A549 (cell line): ENCODE data around the gene AP2A2. TPM values are rescaled to one million over a fixed set of nuclear protein-coding genes. Genes with fewer than 3 reads are reported as not detected.

Experiments
- ATAC-seq, 2 experiments: fragments of 200-7000 bp in 1 of 2; fragments of >200 bp in 1 of 2; cut with Nextera tagmentation in 1 of 2; cut with Tn5 transposase in 1 of 2; 3 replicates each; pipeline versions ENCODE4 v1.8.0 to v1.9.1; 2018 to 2020; ENCODE audit warnings: mild to moderate bottlenecking in 1 of 2, moderate library complexity in 1 of 2
- CTCF ChIA-PET: fragments of 300-600 bp; sonication (Branson Sonifier 250); formaldehyde crosslinking; extraction: SDS; loops from one replicate; lab custom pipeline; 2021; ENCODE audit warnings: antibody characterized with exemption, inconsistent platforms; lab: Yijun Ruan, JAX
- POLR2A ChIA-PET: fragments of 350-600 bp; formaldehyde crosslinking; extraction: SDS; loops from one replicate; lab custom pipeline; 2021; ENCODE audit warnings: antibody characterized with exemption, inconsistent platforms; lab: Yijun Ruan, JAX
- DNase-seq, 2 experiments: peaks; one replicate each; pipeline versions ENCODE4 v3.0.0 to v3.0.0-alpha.2; 2011 to 2016; ENCODE audit warnings: low read depth in 1 of 2, low spot score in 1 of 2
- FAIRE-seq: peaks from 2 replicates; lab custom pipeline; 2011; peaks lifted over from hg19 to GRCh38; lab: Jason Lieb, UNC
- H3K27ac ChIP-seq, 2 experiments: fragments of >200 bp; sonication (Bioruptor Twin); formaldehyde crosslinking; 3 replicates each; pipeline ENCODE4 v1.5.1; 2016 to 2017
- H3K4me1 ChIP-seq: fragments of >200 bp; sonication (Bioruptor Twin); formaldehyde crosslinking; 3 replicates; pipeline ENCODE4 v1.6.1; 2016
- H3K4me2 ChIP-seq: fragments of >200 bp; sonication (Bioruptor Twin); formaldehyde crosslinking; 3 replicates; pipeline ENCODE4 v1.6.1; 2016
- H3K4me3 ChIP-seq: fragments of >200 bp; sonication (Bioruptor Twin); formaldehyde crosslinking; 3 replicates; pipeline ENCODE4 v1.5.1; 2016
- H3K9me3 ChIP-seq: fragments of >200 bp; sonication (Bioruptor Twin); formaldehyde crosslinking; 3 replicates; pipeline ENCODE4 v1.6.1; 2016
- CBX2 ChIP-seq: fragments of 200-600 bp; sonication (generic); IDR thresholded peaks from 2 replicates; pipeline ENCODE4 v1.6.1; 2016; ENCODE audit warnings: low read depth, mild to moderate bottlenecking, borderline replicate concordance
- CHD2 ChIP-seq: fragments of 150-350 bp; IDR thresholded peaks from 2 replicates; pipeline ENCODE4 v1.6.1; 2014; ENCODE audit warnings: low read length; ENCODE audit not compliant: partially characterized antibody
- CHD4 ChIP-seq: fragments of 200-600 bp; sonication (generic); IDR thresholded peaks from 2 replicates; pipeline ENCODE4 v1.6.1; 2016; ENCODE audit warnings: antibody characterized with exemption, mild to moderate bottlenecking, borderline replicate concordance
- CTCF ChIP-seq: fragments of >200 bp; sonication (Bioruptor Twin); formaldehyde crosslinking; IDR thresholded peaks from 3 replicates; pipeline ENCODE4 v1.5.1; 2016
- EHF ChIP-seq: fragments of 250-450 bp; sonication (Bioruptor Pico); IDR thresholded peaks from 2 replicates; pipeline ENCODE4 v1.5.0; 2020; ENCODE audit warnings: mild to moderate bottlenecking
- FOSB ChIP-seq: fragments of 250-450 bp; sonication (Bioruptor Pico); IDR thresholded peaks from 2 replicates; pipeline ENCODE4 v1.5.0; 2020; ENCODE audit warnings: mild to moderate bottlenecking, moderate library complexity
- FOXS1 ChIP-seq: fragments of 250-450 bp; sonication (Bioruptor Pico); IDR thresholded peaks from 2 replicates; pipeline ENCODE4 v1.5.0; 2020; ENCODE audit warnings: mild to moderate bottlenecking, moderate library complexity
- GATA3 ChIP-seq: IDR thresholded peaks from 2 replicates; pipeline ENCODE4 v1.6.1; 2012; ENCODE audit warnings: borderline replicate concordance
- HMGXB4 ChIP-seq: fragments of 250-450 bp; sonication (Bioruptor Pico); IDR thresholded peaks from 2 replicates; pipeline ENCODE4 v1.5.0; 2021; ENCODE audit warnings: mild to moderate bottlenecking, moderate library complexity, borderline replicate concordance
- MAX ChIP-seq: IDR thresholded peaks from 2 replicates; pipeline ENCODE4 v1.6.1; 2012
- NFE2L2 ChIP-seq: fragments of 150-350 bp; conservative IDR thresholded peaks from 2 replicates; pipeline ENCODE4 v1.6.1; 2014; ENCODE audit warnings: low read length
- REST ChIP-seq: fragments of 200-600 bp; sonication (generic); IDR thresholded peaks from 2 replicates; pipeline ENCODE4 v1.6.1; 2016; ENCODE audit warnings: antibody characterized with exemption, mild to moderate bottlenecking, moderate library complexity
- TFCP2L1 ChIP-seq: fragments of 250-450 bp; sonication (Bioruptor Pico); IDR thresholded peaks from 2 replicates; pipeline ENCODE4 v1.5.0; 2021; ENCODE audit warnings: mild to moderate bottlenecking
- TP53 ChIP-seq: fragments of 250-450 bp; sonication (Bioruptor Pico); IDR thresholded peaks from 2 replicates; pipeline ENCODE4 v1.5.0; 2021; ENCODE audit warnings: mild to moderate bottlenecking, moderate library complexity
- ZFP36 ChIP-seq: fragments of 450-650 bp; IDR thresholded peaks from 2 replicates; pipeline ENCODE4 v1.6.1; 2014; ENCODE audit warnings: borderline replicate concordance; ENCODE audit not compliant: partially characterized antibody
- WGBS: methylation state at CpG from one replicate; pipeline ENCODE4 v1.1.6; 2017; ENCODE audit errors: missing lambda C conversion rate; 5-methylcytosine and 5-hydroxymethylcytosine counted together
- polyA plus RNA-seq, 4 experiments: library from polyadenylated mRNA; depleted of rRNA in 3 of 4; stranded (reverse); fragments of >200 nt; fragmentation: RNase III in 1 of 4; extraction: RNeasy Plus Mini Kit Qiagen cat#74134 plus additional on column Dnase treatment in 1 of 4; gene quantifications; 2 replicates in 3 of 4; 3 replicates in 1 of 4; pipeline ENCODE4 v1.2.3, GENCODE V29; 2011 to 2017

AP2A2 gene
- polyA plus RNA-seq, 2 of the 4 experiments (the other 2 are of a cell fraction): 39.4 to 60.4 TPM

GRCh38 chr11:1022908-1023810 lies 97.5 kb downstream of the AP2A2 start:
- ChIA-PET POLR2A (no interaction called here), CTCF (interaction anchor here (1.5 kb wide), 1 partner anchor 19 kb away, joined by 3 read pairs; no protein-coding TSS in a partner anchor)
- Histone ChIP-seq H3K9me3 (no peaks in the 10 kb centered on the region), H3K4me1 (no peaks in the 10 kb centered on the region), H3K4me2 (no peak overlapping the region), H3K27ac (no peak overlapping the region), H3K4me3 (no peak overlapping the region)
- DNase-seq (no peak), ATAC-seq (no peak), FAIRE-seq (no peak)
- WGBS: 93% methylated on average over 26 of the region's 28 CpGs
- no peak for TF ChIP-seq EHF (CRISPR knock-in tag)

- ChIA-PET POLR2A (no interaction called here), CTCF (interaction anchor here (1.5 to 3.1 kb wide), 2 partner anchors 18 to 28 kb away, joined by 3 to 15 read pairs; no protein-coding TSS in a partner anchor)
- H3K4me2 ChIP-seq: no peak overlapping the region
- WGBS: 94% methylated on average over 37 of the region's 50 CpGs
- DNase-seq (no peak), FAIRE-seq (no peak), ATAC-seq (no peak)
- H3K9me3 ChIP-seq: no peaks in the 10 kb centered on the region
- no peak overlapping the region for H3K4me3 ChIP-seq
- H3K4me1 ChIP-seq: no peaks in the 10 kb centered on the region
- H3K27ac ChIP-seq: no peak overlapping the region
- no peak for TF ChIP-seq TP53 (CRISPR knock-in tag)
Observed at GRCh38 chr11:1023811-1024596, 98.3 kb downstream of the AP2A2 start.

GRCh38 chr11:1024597-1025409 lies 99.1 kb downstream of the AP2A2 start:
- TF ChIP-seq FOXS1 (CRISPR knock-in tag) (no peak), FOSB (no peak), ZFP36 (no peak), CBX2 (no peak), CTCF (no peak), CHD4 (no peak), NFE2L2 (no peak)
- no peaks in the 10 kb centered on the region for H3K9me3 ChIP-seq
- DNase-seq (no peak), FAIRE-seq (no peak), ATAC-seq (no peak)
- POLR2A ChIA-PET: no interaction called here
- CTCF ChIA-PET: interaction anchor here (1.5 to 3.1 kb wide), 2 partner anchors 17 to 27 kb away, joined by 3 to 15 read pairs; no protein-coding TSS in a partner anchor
- no peak overlapping the region for H3K4me2 ChIP-seq
- WGBS: 91% methylated on average over 34 of the region's 48 CpGs
- no peaks in the 10 kb centered on the region for H3K4me1 ChIP-seq
- H3K4me3 ChIP-seq: no peak overlapping the region
- no peak overlapping the region for H3K27ac ChIP-seq

- Histone ChIP-seq H3K9me3 (no peaks in the 10 kb centered on the region), H3K4me1 (no peaks in the 10 kb centered on the region), H3K27ac (no peak overlapping the region), H3K4me3 (no peak overlapping the region), H3K4me2 (no peak overlapping the region)
- FAIRE-seq (no peak), ATAC-seq (0 out of 6 replicates have a peak, but pooled peaks of 1 of the 2 experiments have one; percentile 4), DNase-seq (no peak)
- POLR2A ChIA-PET: no interaction called here
- CTCF ChIA-PET: interaction anchor here (1.0 to 3.1 kb wide), 2 partner anchors 9 to 26 kb away, joined by 3 to 15 read pairs; no protein-coding TSS in a partner anchor
- 85% methylated on average over 4 of the region's 35 CpGs for WGBS
- no peak for TF ChIP-seq GATA3
- no peak for TF ChIP-seq FOSB
- no peak for TF ChIP-seq REST
- no peak for TF ChIP-seq TFCP2L1 (CRISPR knock-in tag)
- no peak for TF ChIP-seq MAX
- TF ChIP-seq HMGXB4 (CRISPR knock-in tag): no peak
- no peak for TF ChIP-seq TP53 (CRISPR knock-in tag)
- TF ChIP-seq CHD2: no peak
Observed at GRCh38 chr11:1025410-1026162, 99.9 kb downstream of the AP2A2 start.
